Measurements from ENCODE around the gene CYTH4. TPM values are rescaled to one million over a fixed set of nuclear protein-coding genes. Genes with fewer than 3 reads are reported as not detected.

Gene CYTH4
- polyA plus RNA-seq, 1 donor: 5.2 TPM

GRCh38 chr22:37329238-37330140 lies 47.2 kb downstream of the CYTH4 start:
- DNase-seq (ENCODE audit: low read depth): no peak

GRCh38 chr22:37330200-37331033 lies 48.1 kb downstream of the CYTH4 start:
- no peak for DNase-seq (ENCODE audit: low read depth)

DNA sequence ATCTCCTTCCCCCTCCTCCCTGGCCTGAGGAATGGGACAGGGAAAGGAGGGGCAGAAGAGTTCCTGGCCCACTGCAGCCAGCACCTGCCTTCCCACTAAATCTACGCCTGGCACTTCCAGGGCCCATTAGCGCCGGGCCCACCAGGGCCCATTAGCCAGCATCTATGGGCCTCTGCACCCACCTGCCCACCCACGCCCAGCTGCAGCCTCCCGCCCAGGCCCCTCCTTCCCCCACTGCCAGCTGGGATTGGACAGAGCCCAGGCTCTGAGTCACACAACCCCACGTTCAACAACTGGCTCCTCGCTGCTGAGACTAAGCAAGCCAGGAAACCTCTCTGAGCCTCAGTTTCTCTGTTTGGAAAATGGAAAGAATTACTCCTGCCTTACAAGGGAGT lies 48.7 kb downstream of the CYTH4 start:
- no peak for DNase-seq (ENCODE audit: low read depth)

DNA sequence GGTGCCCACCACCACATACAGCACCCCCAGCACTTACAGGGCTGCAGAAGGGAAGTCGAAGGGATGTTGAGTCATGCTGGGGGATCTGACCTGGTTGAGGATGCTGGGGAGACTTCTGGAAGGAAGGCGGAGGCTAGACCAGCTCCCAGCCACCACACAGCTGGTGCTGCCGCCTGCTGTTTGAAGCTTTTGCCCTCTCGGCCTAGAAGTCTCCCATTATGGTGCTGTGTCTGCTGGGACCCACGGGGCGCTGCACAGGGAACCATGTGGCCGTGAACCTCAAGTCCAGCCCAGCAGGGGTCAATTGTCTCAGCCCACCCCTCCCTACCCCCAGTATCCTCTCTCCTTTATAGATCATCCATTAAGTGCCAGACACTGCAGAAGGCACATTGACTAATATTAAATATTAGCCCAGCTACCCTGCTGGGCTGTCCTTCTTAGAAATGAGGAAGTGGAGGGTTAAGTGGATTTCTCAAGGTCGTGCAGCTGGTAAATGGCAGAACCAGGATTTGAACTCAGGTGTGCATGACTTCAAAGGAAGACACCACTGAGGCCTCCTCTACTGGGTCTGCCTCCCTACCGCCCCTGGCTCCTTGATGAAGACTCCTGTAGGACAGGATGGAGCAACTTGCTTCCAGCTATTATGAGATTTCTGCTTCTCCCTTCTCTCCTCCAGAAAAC lies 49.7 kb downstream of the CYTH4 start:
- DNase-seq (ENCODE audit: low read depth): no peak

DNA sequence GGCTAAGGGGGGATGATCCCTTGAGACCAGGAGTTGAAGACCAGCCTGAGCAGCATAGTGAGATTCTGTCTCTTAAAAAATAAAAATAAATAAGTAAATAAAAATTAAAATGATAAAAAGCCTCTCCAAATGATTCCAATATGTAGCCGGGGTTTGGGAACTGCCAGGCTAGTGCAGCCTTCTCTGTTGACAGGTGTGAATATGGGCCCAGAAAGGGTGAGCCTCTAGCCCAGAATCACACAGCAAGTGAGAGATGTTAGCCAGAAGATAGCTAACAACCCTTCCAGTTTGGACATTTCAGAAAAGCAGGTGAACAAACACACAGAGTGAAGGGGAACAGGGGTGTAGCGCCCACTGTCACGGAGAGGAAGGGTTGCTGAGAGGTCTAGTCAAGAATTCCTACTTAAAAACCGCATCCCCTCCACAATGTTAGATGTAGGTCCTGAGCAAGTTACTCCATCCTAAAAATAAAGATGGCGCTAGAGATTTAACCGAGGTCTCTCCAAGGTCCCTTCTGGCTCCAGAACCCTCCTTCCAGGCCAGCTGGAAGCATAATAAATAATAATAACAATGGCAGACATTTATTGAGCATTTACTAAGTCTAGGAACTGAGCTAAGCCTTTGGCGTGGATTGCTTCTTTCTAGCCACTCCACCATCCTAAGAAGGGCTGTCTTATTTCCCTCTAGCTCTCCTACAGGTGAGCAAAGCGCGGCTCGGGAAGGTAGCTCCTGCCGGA lies 51.6 kb downstream of the CYTH4 start:
- DNase-seq (ENCODE audit: low read depth): no peak

- DNase-seq (ENCODE audit: low read depth): no peak
Measured at GRCh38 chr22:37334461-37334858, 52.2 kb downstream of the CYTH4 start.

GRCh38 chr22:37334859-37335805 lies 52.8 kb downstream of the CYTH4 start:
- DNase-seq (ENCODE audit: low read depth): no peak

GRCh38 chr22:37335806-37336199 lies 53.5 kb downstream of the CYTH4 start:
- no peak for DNase-seq (ENCODE audit: low read depth)

GRCh38 chr22:37336579-37336978 lies 54.3 kb downstream of the CYTH4 start:
- DNase-seq (ENCODE audit: low read depth): no peak

- DNase-seq (ENCODE audit: low read depth): no peak
Measured at GRCh38 chr22:37337204-37337943, 55.1 kb downstream of the CYTH4 start.

GRCh38 chr22:37338539-37339246 lies 56.4 kb downstream of the CYTH4 start:
- no peak for DNase-seq (ENCODE audit: low read depth)

DNA sequence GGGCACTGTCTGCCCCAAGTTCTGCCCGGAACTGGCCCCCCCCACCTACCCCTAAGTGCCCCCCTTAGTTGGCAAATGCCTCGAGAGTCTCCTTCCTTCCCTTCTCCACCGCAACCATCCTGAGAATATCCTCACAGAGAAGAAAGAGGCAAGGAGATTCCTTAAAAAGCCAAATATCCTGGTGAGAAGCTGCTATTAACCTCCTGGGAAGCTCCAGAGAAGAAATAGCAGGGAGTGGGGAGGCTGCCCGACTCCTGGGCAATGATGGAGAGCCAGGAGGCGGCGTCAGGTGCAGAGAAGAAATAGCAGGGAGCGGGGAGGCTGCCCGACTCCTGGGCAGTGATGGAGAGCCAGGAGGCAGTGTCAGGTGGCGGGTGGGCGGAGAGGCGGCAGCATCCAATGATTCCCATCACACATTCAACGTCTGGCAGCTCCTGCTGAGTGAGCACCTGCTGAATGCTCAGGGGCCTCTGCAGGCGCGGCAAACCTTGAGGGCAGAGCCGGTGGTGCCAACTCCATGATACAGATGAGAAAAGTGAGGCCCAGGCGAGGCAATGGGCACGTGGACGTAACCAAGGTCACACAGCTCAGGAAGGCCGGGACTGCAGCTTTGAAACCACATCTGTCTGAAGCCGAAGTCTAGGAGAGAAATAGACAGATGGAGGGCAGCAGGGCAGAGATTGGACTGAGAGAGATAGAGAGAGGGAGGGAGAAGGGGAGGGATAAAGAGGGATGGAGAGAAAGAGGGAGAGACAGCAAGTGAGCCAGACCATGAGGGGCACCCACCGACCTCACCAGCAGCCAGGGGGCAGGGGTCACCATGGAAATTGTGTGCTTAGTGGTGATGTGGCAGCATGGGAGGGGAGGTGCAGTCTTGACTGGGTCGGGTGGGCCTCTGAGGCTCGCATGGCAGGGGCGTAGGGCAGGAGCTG lies 58.3 kb downstream of the CYTH4 start:
- DNase-seq (ENCODE audit: low read depth): no peak

GRCh38 chr22:37342065-37342464 lies 59.8 kb downstream of the CYTH4 start:
- DNase-seq (ENCODE audit: low read depth): no peak

DNA sequence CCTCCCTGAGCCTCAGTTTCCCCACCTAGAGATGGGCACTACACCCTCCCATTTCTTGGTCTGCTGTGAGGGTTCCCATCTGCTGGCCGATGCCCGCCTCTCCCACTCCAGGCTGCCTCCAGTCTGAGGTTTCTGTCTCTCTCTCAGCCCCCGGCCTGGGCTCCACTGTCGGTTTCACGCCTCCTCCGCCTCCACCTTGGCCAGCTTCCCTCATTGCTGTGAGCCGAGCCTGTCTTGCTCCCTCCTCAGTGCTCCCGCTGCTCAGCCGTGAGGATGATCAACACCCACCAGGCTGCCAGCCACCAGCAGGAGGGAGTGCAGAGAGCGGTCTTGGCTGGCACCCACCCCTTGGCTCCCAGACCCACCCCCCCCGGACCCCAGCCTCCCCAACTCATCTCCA lies 61.0 kb downstream of the CYTH4 start:
- DNase-seq (ENCODE audit: low read depth): no peak

DNA sequence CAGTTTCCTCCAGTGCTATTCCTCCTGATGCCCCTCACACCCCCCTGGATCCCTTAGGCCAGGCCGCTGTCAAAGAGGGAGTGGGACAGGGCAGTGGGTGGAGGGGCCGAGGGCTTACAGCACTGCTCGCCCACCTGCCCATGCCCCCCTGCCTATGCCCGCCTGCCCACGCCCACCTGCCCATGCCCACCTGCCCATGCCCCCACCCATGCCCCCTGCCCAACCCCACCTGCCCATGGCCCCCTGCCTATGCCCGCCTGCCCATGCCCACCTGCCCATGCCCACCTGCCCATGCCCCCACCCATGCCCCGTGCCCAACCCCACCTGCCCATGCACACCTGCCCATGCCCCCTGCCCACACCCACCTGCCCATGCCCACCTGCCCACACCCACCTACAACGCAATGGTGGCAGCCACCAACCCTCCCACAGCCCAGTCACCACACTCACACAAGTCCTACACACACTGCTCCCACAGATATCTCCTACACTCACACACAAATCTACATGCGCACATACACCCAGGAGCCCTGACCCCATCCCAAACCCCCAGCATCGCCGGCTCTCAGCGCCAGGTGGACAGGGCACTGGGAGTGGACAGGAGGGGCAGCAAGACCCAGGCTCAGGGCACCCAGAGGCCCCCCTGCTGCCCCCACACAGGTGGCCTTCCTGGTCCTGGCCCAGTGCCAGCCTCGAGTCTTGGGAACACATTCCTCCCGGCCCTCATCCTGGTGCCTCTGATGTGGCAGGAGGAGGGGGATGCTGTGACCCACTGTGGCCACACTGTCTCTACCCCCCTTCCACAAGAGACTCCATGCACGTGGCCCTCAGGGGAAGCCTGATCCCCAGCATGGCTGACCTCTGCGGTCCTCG lies 61.8 kb downstream of the CYTH4 start:
- no peak for DNase-seq (ENCODE audit: low read depth)

DNA sequence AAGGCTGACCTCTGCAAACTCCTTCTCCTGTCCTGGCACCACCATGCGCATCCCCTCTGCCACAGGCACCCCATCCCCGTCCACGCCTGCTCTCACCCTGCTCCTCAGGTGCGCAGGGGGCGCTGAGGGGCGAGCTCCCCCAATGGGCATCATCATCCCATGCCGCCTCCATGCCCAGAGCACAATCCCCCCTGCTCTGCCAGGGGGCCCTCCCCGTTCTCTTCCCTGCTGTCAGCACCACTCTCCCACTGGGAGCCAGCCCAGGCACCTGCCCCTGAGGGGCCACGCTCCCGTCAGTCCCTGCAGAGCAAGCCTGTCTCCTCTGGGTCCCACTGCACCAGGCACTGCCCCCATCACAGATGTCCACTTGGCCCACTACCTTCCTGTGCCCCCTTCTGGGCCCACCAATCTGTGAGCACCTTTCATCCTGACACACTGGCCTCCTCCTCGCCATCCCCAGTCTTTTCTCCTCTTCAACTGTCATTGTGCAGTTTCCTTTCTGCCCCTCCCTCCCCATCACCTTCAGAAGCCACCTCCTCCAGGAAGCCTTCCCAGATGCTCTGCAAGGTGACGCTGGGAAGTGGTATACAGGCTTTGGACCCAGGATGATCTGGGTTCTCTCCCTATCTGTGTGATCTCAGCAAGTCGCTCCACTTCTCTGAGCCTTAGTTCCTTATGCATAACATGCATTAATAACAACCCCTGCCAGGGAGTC lies 62.6 kb downstream of the CYTH4 start:
- no peak for DNase-seq (ENCODE audit: low read depth)
